Measurements from ENCODE around the gene ANKRD12.

DNA sequence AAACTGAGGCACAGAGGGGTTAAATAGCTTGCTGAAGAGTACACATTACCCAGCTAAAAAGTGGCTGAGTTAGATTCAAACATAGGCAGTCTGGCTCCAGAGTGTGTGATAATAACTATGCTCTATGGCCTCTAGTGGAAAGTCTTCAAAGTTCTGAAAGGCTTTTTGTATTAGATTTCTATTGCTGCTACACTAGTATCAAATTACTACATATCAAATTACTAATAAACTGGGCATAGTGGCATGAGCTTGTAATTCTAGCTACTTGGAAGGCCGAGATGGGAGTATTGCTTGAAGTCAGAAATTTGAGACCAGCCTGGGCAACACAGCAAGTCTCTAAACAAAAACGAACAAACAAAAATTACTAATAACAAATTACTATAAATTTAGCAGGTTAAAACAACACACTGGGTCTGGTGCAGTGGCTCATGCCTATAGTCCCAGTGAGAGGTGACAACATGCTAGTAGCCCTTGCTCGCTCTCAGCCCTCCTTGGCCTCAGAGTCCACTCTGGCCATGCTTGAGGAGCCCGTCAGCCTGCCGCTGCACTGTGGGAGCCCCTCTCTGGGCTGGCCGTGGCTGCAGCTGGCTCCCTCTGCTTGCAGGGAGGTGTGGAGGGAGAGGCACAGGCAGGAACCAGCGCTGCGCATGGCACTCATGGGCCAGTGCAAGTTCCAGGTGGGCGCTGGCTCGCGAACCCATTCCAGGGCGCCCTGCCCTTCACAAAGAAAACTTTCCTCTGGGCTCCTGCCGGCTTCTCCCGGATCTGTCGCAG lies 159.8 kb downstream of the ANKRD12 start:
- TF ChIP-seq, protein P1, sequence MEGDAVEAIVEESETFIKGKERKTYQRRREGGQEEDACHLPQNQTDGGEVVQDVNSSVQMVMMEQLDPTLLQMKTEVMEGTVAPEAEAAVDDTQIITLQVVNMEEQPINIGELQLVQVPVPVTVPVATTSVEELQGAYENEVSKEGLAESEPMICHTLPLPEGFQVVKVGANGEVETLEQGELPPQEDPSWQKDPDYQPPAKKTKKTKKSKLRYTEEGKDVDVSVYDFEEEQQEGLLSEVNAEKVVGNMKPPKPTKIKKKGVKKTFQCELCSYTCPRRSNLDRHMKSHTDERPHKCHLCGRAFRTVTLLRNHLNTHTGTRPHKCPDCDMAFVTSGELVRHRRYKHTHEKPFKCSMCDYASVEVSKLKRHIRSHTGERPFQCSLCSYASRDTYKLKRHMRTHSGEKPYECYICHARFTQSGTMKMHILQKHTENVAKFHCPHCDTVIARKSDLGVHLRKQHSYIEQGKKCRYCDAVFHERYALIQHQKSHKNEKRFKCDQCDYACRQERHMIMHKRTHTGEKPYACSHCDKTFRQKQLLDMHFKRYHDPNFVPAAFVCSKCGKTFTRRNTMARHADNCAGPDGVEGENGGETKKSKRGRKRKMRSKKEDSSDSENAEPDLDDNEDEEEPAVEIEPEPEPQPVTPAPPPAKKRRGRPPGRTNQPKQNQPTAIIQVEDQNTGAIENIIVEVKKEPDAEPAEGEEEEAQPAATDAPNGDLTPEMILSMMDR (IDR thresholded peaks at IDR 0.05), result no peak
- TF ChIP-seq POLR2A (IDR thresholded peaks at IDR 0.05), result no peak

Data from Peyer's patch (tissue), 4 donors.